Common myeloid progenitor, CD34-positive (primary cell): ENCODE data around the gene DTNB.
"Not testable (repeated sequence)": the region's sequence is repeated elsewhere in the genome, so short reads cannot be mapped to it uniquely, and the experiment has no call there.

Experiments
- CTCF ChIA-PET: fragments of 350-600 bp; sonication (Branson Sonifier 250); formaldehyde crosslinking; loops from one replicate; lab custom pipeline; 2021; ENCODE audit warnings: antibody characterized with exemption; lab: Charles Lee
- POLR2A ChIA-PET: fragments of 350-600 bp; sonication (Branson Sonifier 250); formaldehyde crosslinking; loops from one replicate; lab custom pipeline; 2021; ENCODE audit warnings: antibody characterized with exemption; lab: Charles Lee
- DNase-seq, 3 donors: peaks; one replicate each; pipeline versions ENCODE4 v3.0.0 to v3.0.0-alpha.2; 2013
- H3K27ac ChIP-seq, 2 experiments: 1 replicate in 1 of 2; 2 replicates in 1 of 2; pipeline ENCODE4 v1.7.0; 2013; ENCODE audit warnings: inconsistent platforms in 2 of 2, low read length in 2 of 2, mild to moderate bottlenecking in 2 of 2, low read depth in 1 of 2, moderate library complexity in 1 of 2; ENCODE audit not compliant: severe bottlenecking in 2 of 2, insufficient read depth in 1 of 2, poor library complexity in 1 of 2
- H3K27me3 ChIP-seq, 5 experiments: replicated peaks in 2 of 5; 1 replicate in 3 of 5; 2 replicates in 2 of 5; pipeline versions ENCODE4 v1.6.1 to v1.7.0; 2013; ENCODE audit warnings: low read length in 4 of 5, mild to moderate bottlenecking in 2 of 5, moderate library complexity in 2 of 5, inconsistent platforms in 1 of 5; ENCODE audit not compliant: insufficient read depth in 5 of 5, control insufficient read depth in 4 of 5
- H3K36me3 ChIP-seq, 4 experiments: 1 replicate in 2 of 4; 2 replicates in 2 of 4; pipeline versions ENCODE4 v1.6.1 to v1.7.0; 2013; ENCODE audit warnings: low read length in 3 of 4, control low read depth in 1 of 4, mild to moderate bottlenecking in 1 of 4; ENCODE audit not compliant: control insufficient read depth in 4 of 4, insufficient read depth in 4 of 4
- H3K4me1 ChIP-seq, 4 experiments: 1 replicate in 3 of 4; 2 replicates in 1 of 4; pipeline versions ENCODE4 v1.6.1 to v1.7.1; 2013; ENCODE audit warnings: low read length in 3 of 4, mild to moderate bottlenecking in 3 of 4, control low read depth in 1 of 4, inconsistent platforms in 1 of 4, moderate library complexity in 1 of 4; ENCODE audit not compliant: control insufficient read depth in 4 of 4, insufficient read depth in 4 of 4; ENCODE audit errors: control extremely low read depth in 1 of 4
- H3K4me3 ChIP-seq, 7 experiments: 1 replicate in 4 of 7; 2 replicates in 3 of 7; pipeline versions ENCODE4 v1.5.1 to v1.7.0; 2013; ENCODE audit warnings: mild to moderate bottlenecking in 7 of 7, low read length in 6 of 7, moderate library complexity in 6 of 7, inconsistent platforms in 2 of 7, low read depth in 2 of 7, control low read depth in 1 of 7; ENCODE audit not compliant: insufficient read depth in 4 of 7, control insufficient read depth in 1 of 7; ENCODE audit errors: extremely low read depth in 1 of 7
- H3K9me3 ChIP-seq, 5 experiments: 1 replicate in 4 of 5; 2 replicates in 1 of 5; pipeline versions ENCODE4 v1.6.1 to v1.7.1; 2013; ENCODE audit warnings: low read length in 4 of 5, mild to moderate bottlenecking in 2 of 5, inconsistent platforms in 1 of 5, low read depth in 1 of 5, moderate library complexity in 1 of 5; ENCODE audit not compliant: control insufficient read depth in 4 of 5, insufficient read depth in 2 of 5; ENCODE audit errors: control extremely low read depth in 1 of 5
- WGBS: methylation state at CpG from one replicate; pipeline ENCODE4 v1.1.5; 2013; ENCODE audit not compliant: insufficient coverage; 5-methylcytosine and 5-hydroxymethylcytosine counted together

Gene DTNB

DNA sequence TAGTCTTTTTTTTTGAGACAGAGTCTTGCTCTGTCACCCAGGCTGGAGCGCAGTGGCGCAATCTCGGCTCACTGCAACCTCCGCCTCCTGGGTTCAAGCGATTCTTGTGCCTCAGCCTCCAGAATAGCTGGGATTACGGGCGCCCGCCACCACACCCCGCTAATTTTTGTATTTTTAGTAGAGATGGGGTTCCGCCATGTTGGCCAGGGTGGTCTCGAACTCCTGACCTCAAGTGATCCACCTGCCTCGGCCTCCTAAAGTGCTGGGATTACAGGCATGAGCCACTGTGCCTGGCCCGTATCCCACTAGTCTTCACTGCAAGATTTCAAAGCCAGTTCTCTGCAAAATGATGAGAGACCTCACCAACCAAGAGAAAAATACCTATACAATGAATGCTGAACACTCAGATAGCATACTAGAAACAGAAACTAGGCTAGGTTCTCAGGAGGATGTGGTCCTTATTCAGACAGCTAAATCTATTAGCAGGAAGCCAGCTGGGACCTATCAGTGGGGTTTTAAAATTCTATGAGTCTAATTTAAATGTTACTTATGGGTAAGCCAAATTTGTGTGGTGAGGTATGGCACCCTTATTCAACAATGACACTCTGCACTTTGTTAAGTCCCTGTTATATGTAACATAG lies 270.1 kb downstream of the DTNB start:
- not testable (repeated sequence) for H3K27ac ChIP-seq, H3K9me3 ChIP-seq, H3K36me3 ChIP-seq, H3K4me3 ChIP-seq, H3K27me3 ChIP-seq
- peaks cover 0 to 37% (median 17%) of the 10 kb centered on the region in 4 experiments for H3K4me1 ChIP-seq
- DNase-seq, result peak in 2 of 3 donors; percentile 55 to 71
- CTCF ChIA-PET, result interaction anchor here (1.5 to 1.7 kb wide), 2 partner anchors 26 to 27 kb away, joined by 3 to 7 read pairs; no protein-coding TSS in a partner anchor
- WGBS, result 92% methylated on average over 11 of the region's 13 CpGs
- POLR2A ChIA-PET, result interaction anchor here (1.5 kb wide), 1 partner anchor 27 kb away, joined by 3 read pairs; no protein-coding TSS in a partner anchor

- no peaks in the 10 kb centered on the region for H3K9me3 ChIP-seq
- H3K36me3 ChIP-seq, result no peaks in the 10 kb centered on the region
- peak in 2 of 3 donors; percentile 31 to 46 for DNase-seq
- ChIA-PET CTCF (interaction anchor here (1.5 to 1.7 kb wide), 2 partner anchors 25 to 26 kb away, joined by 3 to 7 read pairs; no protein-coding TSS in a partner anchor), POLR2A (interaction anchor here (1.5 kb wide), 1 partner anchor 26 kb away, joined by 3 read pairs; no protein-coding TSS in a partner anchor)
- H3K4me1 ChIP-seq, result peaks cover 0 to 37% (median 17%) of the 10 kb centered on the region in 4 experiments
- no peak overlapping the region for H3K4me3 ChIP-seq
- no peak overlapping the region for H3K27ac ChIP-seq
- H3K27me3 ChIP-seq, result no peaks in the 10 kb centered on the region
- no CpG with 5 or more reads among the region's 3 CpGs for WGBS
Observed at GRCh38 chr2:25402477-25402876, 270.9 kb downstream of the DTNB start.

- 95% methylated on average over 7 of the region's 8 CpGs for WGBS
- Histone ChIP-seq H3K4me1 (peaks cover 0 to 35% (median 17%) of the 10 kb centered on the region in 4 experiments), H3K36me3 (no peaks in the 10 kb centered on the region), H3K27me3 (no peaks in the 10 kb centered on the region), H3K4me3 (no peak overlapping the region), H3K27ac (no peak overlapping the region), H3K9me3 (no peaks in the 10 kb centered on the region)
- no peak for DNase-seq
- CTCF ChIA-PET, result interaction anchor here (1.7 kb wide), 1 partner anchor 25 kb away, joined by 7 read pairs; no protein-coding TSS in a partner anchor
- POLR2A ChIA-PET, result no interaction called here
Observed at GRCh38 chr2:25401307-25402026, 271.9 kb downstream of the DTNB start.

GRCh38 chr2:25400576-25401216 lies 272.7 kb downstream of the DTNB start:
- Histone ChIP-seq H3K4me1 (peaks cover 0 to 29% (median 16%) of the 10 kb centered on the region in 4 experiments), H3K4me3 (no peak overlapping the region), H3K27ac (no peak overlapping the region), H3K9me3 (no peaks in the 10 kb centered on the region), H3K27me3 (no peaks in the 10 kb centered on the region), H3K36me3 (no peaks in the 10 kb centered on the region)
- no peak for DNase-seq
- WGBS, result 90% methylated on average over 3 of the region's 3 CpGs
- ChIA-PET CTCF (interaction anchor here (0.7 kb wide), 1 partner anchor 17 kb away, joined by 4 read pairs; no protein-coding TSS in a partner anchor), POLR2A (no interaction called here)

- ChIA-PET POLR2A (no interaction called here), CTCF (interaction anchor here (0.7 kb wide), 1 partner anchor 17 kb away, joined by 4 read pairs; no protein-coding TSS in a partner anchor)
- H3K27me3 ChIP-seq, result no peaks in the 10 kb centered on the region
- DNase-seq, result no peak
- peaks cover 0 to 25% (median 14%) of the 10 kb centered on the region in 4 experiments for H3K4me1 ChIP-seq
- 100% methylated on average over 8 of the region's 8 CpGs for WGBS
- H3K27ac ChIP-seq, result no peak overlapping the region
- H3K36me3 ChIP-seq, result no peaks in the 10 kb centered on the region
- H3K9me3 ChIP-seq, result no peaks in the 10 kb centered on the region
- H3K4me3 ChIP-seq, result no peak overlapping the region
Observed at GRCh38 chr2:25400169-25400568, 273.2 kb downstream of the DTNB start.

- peaks cover 0 to 15% (median 11%) of the 10 kb centered on the region in 4 experiments for H3K4me1 ChIP-seq
- H3K27me3 ChIP-seq, result no peaks in the 10 kb centered on the region
- H3K4me3 ChIP-seq, result no peak overlapping the region
- ChIA-PET POLR2A (no interaction called here), CTCF (no interaction called here)
- no peak for DNase-seq
- H3K9me3 ChIP-seq, result no peaks in the 10 kb centered on the region
- WGBS, result 92% methylated on average over 4 of the region's 4 CpGs
- H3K27ac ChIP-seq, result no peak overlapping the region
- no peaks in the 10 kb centered on the region for H3K36me3 ChIP-seq
Observed at GRCh38 chr2:25398534-25398933, 274.8 kb downstream of the DTNB start.
